Colonic mucosa (tissue), 4 donors: ENCODE data around the gene BICC1. TPM values are rescaled to one million over a fixed set of nuclear protein-coding genes. Genes with fewer than 3 reads are reported as not detected.

Experiments
- DNase-seq: peaks from one replicate; pipeline ENCODE4 v3.0.0-alpha.2; 2020
- H3K27ac ChIP-seq: fragments of 200-600 bp; one replicate; pipeline ENCODE4 v1.8.0; 2021
- H3K27me3 ChIP-seq: fragments of 200-600 bp; one replicate; pipeline ENCODE4 v1.8.0; 2021
- H3K36me3 ChIP-seq: fragments of 200-600 bp; one replicate; pipeline ENCODE4 v1.8.0; 2021
- H3K4me1 ChIP-seq: fragments of 200-600 bp; one replicate; pipeline ENCODE4 v1.8.0; 2021; ENCODE audit warnings: mild to moderate bottlenecking
- H3K4me3 ChIP-seq: fragments of 200-600 bp; one replicate; pipeline ENCODE4 v1.8.0; 2021
- H3K9ac ChIP-seq, 2 donors: one replicate each; pipeline ENCODE4 v1.7.0; 2013; ENCODE audit warnings: control low read depth in 2 of 2, low read depth in 2 of 2, low read length in 2 of 2
- H3K9me3 ChIP-seq: fragments of 200-600 bp; one replicate; pipeline ENCODE4 v1.8.0; 2021
- intact Hi-C: fragments of 100-400 bp; cut with DNase I; formaldehyde crosslinking; loops from one replicate; pipeline ENCODE4 v1.14.1; 2022
- total RNA-seq, 2 donors: library from RNA; stranded (reverse); fragmentation: NEBNext Ultra II Directional in 1 of 2; extraction: Animal tissue kit (Norgen Biotek cat#: 25700) in 1 of 2; gene quantifications; one replicate each; pipeline ENCODE4 v1.2.1, GENCODE V29; 2021
- TF ChIP-seq, protein P1 (sequence below): fragments of 200-600 bp; IDR thresholded peaks from one replicate; pipeline ENCODE4 v1.8.0; 2022; ENCODE audit warnings: antibody characterized with exemption, mild to moderate bottlenecking
- donor health status: healthy.
- donor health status: DM: no; HTN: no; CAD: no.
- donor health status: DM: no; HTN: no; CAD: no.

BICC1 gene
- total RNA-seq, 2 donors from 2014 or later = 1.3 to 2.9 TPM

DNA sequence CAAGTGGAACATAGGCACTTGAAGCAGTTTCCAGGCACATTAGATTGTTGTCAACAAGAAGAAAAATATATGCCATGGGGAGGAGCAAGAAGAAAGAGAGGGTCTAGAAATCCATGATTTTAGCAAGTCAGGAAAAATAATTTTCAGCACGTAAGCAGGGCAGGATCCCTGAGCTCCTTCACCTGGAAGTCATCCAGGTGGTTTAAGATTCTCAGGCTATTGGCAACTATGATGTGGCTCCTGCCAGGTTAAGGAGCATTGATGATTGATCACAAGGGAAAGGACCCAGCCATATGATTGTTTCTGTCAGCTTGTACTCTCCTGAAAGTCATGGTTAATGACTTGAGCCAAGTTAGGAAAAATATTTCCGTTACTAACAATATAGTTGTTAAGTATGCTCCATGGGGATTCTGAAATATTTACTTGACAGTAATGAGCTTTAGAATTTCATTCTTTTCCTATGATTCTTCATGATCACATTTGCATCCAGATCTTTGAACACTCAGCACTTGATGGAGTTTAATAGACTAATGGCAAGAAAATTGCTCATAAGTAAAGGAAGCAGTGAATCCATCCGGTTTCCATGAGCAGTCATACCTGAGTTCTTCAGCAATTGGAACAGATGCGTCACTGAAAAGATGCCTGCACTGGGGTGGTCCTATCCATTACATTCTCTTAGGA, 209.1 kb downstream of the BICC1 start:
- H3K27ac ChIP-seq = no peak overlapping the region
- intact Hi-C loops = no loop called here
- H3K36me3 ChIP-seq = no peaks in the 10 kb centered on the region
- no peaks in the 10 kb centered on the region for H3K4me1 ChIP-seq
- H3K9ac ChIP-seq = no peak overlapping the region
- no peak for DNase-seq
- TF ChIP-seq, protein P1, sequence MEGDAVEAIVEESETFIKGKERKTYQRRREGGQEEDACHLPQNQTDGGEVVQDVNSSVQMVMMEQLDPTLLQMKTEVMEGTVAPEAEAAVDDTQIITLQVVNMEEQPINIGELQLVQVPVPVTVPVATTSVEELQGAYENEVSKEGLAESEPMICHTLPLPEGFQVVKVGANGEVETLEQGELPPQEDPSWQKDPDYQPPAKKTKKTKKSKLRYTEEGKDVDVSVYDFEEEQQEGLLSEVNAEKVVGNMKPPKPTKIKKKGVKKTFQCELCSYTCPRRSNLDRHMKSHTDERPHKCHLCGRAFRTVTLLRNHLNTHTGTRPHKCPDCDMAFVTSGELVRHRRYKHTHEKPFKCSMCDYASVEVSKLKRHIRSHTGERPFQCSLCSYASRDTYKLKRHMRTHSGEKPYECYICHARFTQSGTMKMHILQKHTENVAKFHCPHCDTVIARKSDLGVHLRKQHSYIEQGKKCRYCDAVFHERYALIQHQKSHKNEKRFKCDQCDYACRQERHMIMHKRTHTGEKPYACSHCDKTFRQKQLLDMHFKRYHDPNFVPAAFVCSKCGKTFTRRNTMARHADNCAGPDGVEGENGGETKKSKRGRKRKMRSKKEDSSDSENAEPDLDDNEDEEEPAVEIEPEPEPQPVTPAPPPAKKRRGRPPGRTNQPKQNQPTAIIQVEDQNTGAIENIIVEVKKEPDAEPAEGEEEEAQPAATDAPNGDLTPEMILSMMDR = no peak
- H3K4me3 ChIP-seq = no peak overlapping the region
- H3K9me3 ChIP-seq = no peaks in the 10 kb centered on the region
- H3K27me3 ChIP-seq = no peaks in the 10 kb centered on the region

DNA sequence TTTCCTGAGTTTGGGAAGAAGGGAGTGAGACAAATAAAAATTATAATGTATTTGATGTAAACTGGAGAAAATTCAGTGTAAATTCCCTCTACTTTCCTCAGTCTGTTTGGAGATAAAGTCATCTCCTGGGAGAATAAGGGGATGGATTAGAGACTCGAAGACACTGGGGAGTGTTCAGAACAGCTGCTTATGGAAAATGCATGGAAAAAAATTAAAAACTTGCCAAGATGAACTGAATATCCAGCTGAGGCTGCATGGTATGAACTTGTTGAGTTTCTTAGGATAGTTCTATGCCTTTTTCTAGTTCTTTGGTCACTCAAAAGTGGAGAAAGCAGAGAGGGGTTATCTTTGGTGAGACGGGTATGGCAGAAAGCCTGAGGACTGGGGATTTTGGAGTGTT, 210.5 kb downstream of the BICC1 start:
- Histone ChIP-seq H3K4me3 (no peak overlapping the region), H3K9me3 (no peaks in the 10 kb centered on the region), H3K27ac (no peak overlapping the region), H3K4me1 (no peaks in the 10 kb centered on the region), H3K27me3 (no peaks in the 10 kb centered on the region), H3K9ac (no peak overlapping the region), H3K36me3 (no peaks in the 10 kb centered on the region)
- intact Hi-C loops = no loop called here
- TF ChIP-seq, protein P1 = no peak
- DNase-seq = no peak

DNA sequence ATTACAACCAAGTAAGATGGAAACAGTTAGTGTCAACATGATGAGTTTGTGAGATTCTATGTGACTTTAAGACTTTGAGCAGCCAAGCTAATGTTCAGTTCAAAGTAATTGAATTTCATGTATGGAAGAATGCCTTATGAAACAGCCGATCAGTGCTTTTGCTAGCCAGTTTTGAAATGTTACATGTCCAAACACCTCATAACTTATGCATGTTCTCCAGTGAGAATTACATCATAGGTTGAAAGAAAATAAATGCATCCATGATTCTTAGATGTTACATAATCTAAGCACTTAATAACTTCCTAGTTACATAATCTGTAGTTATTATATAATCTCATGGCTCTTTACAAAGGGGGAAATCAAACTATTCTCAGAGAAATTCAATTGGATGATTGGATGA, 211.3 kb downstream of the BICC1 start:
- Histone ChIP-seq H3K27ac (no peak overlapping the region), H3K4me3 (no peak overlapping the region), H3K36me3 (no peaks in the 10 kb centered on the region), H3K4me1 (no peaks in the 10 kb centered on the region), H3K27me3 (no peaks in the 10 kb centered on the region), H3K9me3 (no peaks in the 10 kb centered on the region), H3K9ac (no peak overlapping the region)
- intact Hi-C loops = no loop called here
- DNase-seq = no peak
- TF ChIP-seq, protein P1 = no peak

DNA sequence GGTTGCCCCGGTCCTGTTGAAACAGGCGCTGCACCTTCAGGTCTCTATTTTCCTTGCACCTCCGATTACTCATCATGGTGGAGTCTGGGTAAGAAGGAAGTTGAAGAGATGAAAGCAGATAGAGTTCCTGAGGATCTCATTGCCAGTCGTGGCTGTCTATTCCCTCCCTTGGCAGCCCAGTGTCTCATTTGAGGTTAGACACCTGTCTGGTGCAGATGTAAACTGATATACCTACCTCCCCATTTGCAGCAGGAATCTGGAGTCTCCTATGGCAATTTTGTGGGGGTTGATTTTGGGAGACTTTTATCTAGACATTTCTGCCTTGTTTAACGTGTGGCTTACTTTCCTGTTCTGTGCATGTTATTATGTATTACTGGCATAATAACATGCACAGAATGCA, 212.1 kb downstream of the BICC1 start:
- DNase-seq = no peak
- Histone ChIP-seq H3K4me1 (no peaks in the 10 kb centered on the region), H3K9ac (no peak overlapping the region), H3K27me3 (no peaks in the 10 kb centered on the region), H3K9me3 (no peaks in the 10 kb centered on the region), H3K4me3 (no peak overlapping the region), H3K27ac (no peak overlapping the region), H3K36me3 (no peaks in the 10 kb centered on the region)
- intact Hi-C loops = no loop called here
- TF ChIP-seq, protein P1 = no peak

DNA sequence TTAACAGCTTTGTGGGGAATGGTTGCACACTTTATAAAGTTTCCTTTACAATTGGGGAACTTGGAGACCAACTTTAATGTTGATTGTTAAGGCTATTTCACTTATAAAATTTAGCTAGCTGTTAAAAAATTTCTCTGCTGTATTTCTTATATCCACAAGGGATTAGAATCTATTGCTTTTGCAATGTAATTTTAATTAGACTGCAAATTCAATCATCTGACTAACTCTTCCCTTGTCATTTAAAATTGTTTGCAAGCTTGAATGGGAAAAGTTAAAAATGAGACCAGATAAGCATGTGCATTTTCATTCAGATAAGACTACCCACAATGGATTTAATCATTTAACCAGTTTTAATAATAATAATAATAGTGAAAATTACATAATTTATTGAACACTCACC, 213.2 kb downstream of the BICC1 start:
- Histone ChIP-seq H3K4me3 (no peak overlapping the region), H3K4me1 (no peaks in the 10 kb centered on the region), H3K27ac (no peak overlapping the region), H3K27me3 (no peaks in the 10 kb centered on the region), H3K36me3 (no peaks in the 10 kb centered on the region), H3K9ac (no peak overlapping the region), H3K9me3 (no peaks in the 10 kb centered on the region)
- TF ChIP-seq, protein P1 = no peak
- DNase-seq = no peak
- intact Hi-C loops = no loop called here
